HEK293 (cell line): ENCODE data around the gene ZNF423.

Experiments used
- EGR2 ChIP-seq: fragments of 450-650 bp; formaldehyde crosslinking; IDR thresholded peaks from 2 replicates; pipeline ENCODE4 v1.5.1; 2016; ENCODE audit warnings: low read depth, missing biosample characterization, missing genetic modification characterization
- HIC1 ChIP-seq: fragments of 450-650 bp; formaldehyde crosslinking; IDR thresholded peaks from 2 replicates; pipeline ENCODE4 v1.5.1; 2016; ENCODE audit warnings: missing biosample characterization, missing genetic modification characterization
- HOXD13 ChIP-seq: sonication (generic); formaldehyde crosslinking; IDR thresholded peaks from 2 replicates; pipeline ENCODE4 v1.8.0; 2022; ENCODE audit warnings: missing genetic modification reagents, borderline replicate concordance
- KLF8 ChIP-seq: fragments of 450-650 bp; formaldehyde crosslinking; IDR thresholded peaks from 2 replicates; pipeline ENCODE4 v1.5.1; 2016; ENCODE audit warnings: missing biosample characterization, missing genetic modification characterization
- OSR2 ChIP-seq: fragments of 450-650 bp; formaldehyde crosslinking; IDR thresholded peaks from 2 replicates; pipeline ENCODE4 v1.5.1; 2016; ENCODE audit warnings: missing biosample characterization, missing genetic modification characterization
- PRDM10 ChIP-seq: fragments of 450-650 bp; formaldehyde crosslinking; IDR thresholded peaks from 2 replicates; pipeline ENCODE4 v1.5.1; 2016; ENCODE audit warnings: missing biosample characterization, missing genetic modification characterization
- ZEB2 ChIP-seq: fragments of 450-650 bp; formaldehyde crosslinking; IDR thresholded peaks from 2 replicates; pipeline ENCODE4 v1.5.1; 2016; ENCODE audit warnings: missing biosample characterization, missing genetic modification characterization
- ZNF157 ChIP-seq: fragments of 450-650 bp; formaldehyde crosslinking; IDR thresholded peaks from 2 replicates; pipeline ENCODE4 v1.5.1; 2016; ENCODE audit warnings: missing biosample characterization, missing genetic modification characterization
- ZNF23 ChIP-seq: fragments of 450-650 bp; formaldehyde crosslinking; IDR thresholded peaks from 2 replicates; pipeline ENCODE4 v1.5.1; 2016; ENCODE audit warnings: missing biosample characterization, missing genetic modification characterization, borderline replicate concordance
- ZNF24 ChIP-seq: fragments of 450-650 bp; formaldehyde crosslinking; IDR thresholded peaks from 2 replicates; pipeline ENCODE4 v1.5.1; 2016; ENCODE audit warnings: missing biosample characterization, missing genetic modification characterization
- ZNF366 ChIP-seq: fragments of 450-650 bp; formaldehyde crosslinking; conservative IDR thresholded peaks from 2 replicates; pipeline ENCODE4 v1.5.1; 2016; ENCODE audit warnings: missing biosample characterization, missing genetic modification characterization
- ZNF398 ChIP-seq: fragments of 450-650 bp; formaldehyde crosslinking; IDR thresholded peaks from 2 replicates; pipeline ENCODE4 v1.5.1; 2017; ENCODE audit warnings: missing biosample characterization, missing genetic modification characterization
- ZNF639 ChIP-seq: fragments of 450-650 bp; formaldehyde crosslinking; IDR thresholded peaks from 2 replicates; pipeline ENCODE4 v1.5.1; 2016; ENCODE audit warnings: missing biosample characterization, missing genetic modification characterization
- ZNF654 ChIP-seq: fragments of 450-650 bp; formaldehyde crosslinking; IDR thresholded peaks from 2 replicates; pipeline ENCODE4 v1.5.1; 2016; ENCODE audit warnings: low read depth, missing biosample characterization, missing genetic modification characterization
- ZNF692 ChIP-seq: fragments of 450-650 bp; formaldehyde crosslinking; IDR thresholded peaks from 2 replicates; pipeline ENCODE4 v1.5.1; 2016; ENCODE audit warnings: missing biosample characterization, missing genetic modification characterization
- ZNF791 ChIP-seq: fragments of 450-650 bp; formaldehyde crosslinking; IDR thresholded peaks from 2 replicates; pipeline ENCODE4 v1.5.1; 2016; ENCODE audit warnings: missing biosample characterization, missing genetic modification characterization
- ZXDB ChIP-seq: fragments of 450-650 bp; formaldehyde crosslinking; IDR thresholded peaks from 2 replicates; pipeline ENCODE4 v1.5.1; 2016; ENCODE audit warnings: missing biosample characterization, missing genetic modification characterization
- TF ChIP-seq, protein P1 (sequence below): fragments of 450-650 bp; formaldehyde crosslinking; IDR thresholded peaks from 2 replicates; pipeline ENCODE4 v1.5.1; 2016; ENCODE audit warnings: missing biosample characterization, missing genetic modification characterization, borderline replicate concordance
- TF ChIP-seq, protein P2 (sequence below): sonication (generic); formaldehyde crosslinking; IDR thresholded peaks from 2 replicates; pipeline ENCODE4 v1.8.1; 2022; ENCODE audit warnings: mild to moderate bottlenecking, moderate library complexity, missing genetic modification reagents
- TF ChIP-seq, protein P3 (sequence below): fragments of 450-650 bp; formaldehyde crosslinking; IDR thresholded peaks from 2 replicates; pipeline ENCODE4 v1.5.1; 2016; ENCODE audit warnings: missing biosample characterization, missing genetic modification characterization

ZNF423 gene

DNA sequence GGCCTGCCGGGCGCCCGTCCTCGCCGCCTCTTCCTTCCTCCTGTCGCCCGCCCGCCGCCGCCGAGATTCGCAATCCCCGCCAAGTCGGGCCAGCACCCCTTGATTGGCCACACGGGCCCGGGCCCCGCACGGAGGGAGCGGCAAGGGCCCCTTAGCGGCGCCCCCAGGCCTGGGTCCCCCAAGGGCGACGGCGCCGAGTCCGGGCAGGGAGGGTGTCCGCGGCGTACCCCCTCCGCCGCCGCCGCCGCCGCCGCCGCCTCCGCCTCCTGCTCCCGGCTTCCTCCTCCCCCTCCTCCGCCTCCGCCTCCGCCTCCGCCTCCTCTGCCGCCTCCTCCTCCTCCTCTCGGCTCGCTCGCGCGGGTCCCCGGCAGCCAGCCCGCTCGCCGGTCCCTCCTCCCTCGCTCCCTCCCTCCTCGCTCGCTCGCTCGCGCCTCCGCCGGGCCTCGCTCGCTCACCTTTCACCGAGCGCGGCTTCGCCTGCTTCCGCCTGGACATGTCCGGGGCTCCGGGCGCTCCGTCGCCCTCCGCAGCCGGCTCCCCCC, 561 bp downstream of the ZNF423 start (continued):
- TF ChIP-seq ZNF398 (tag by site-specific recombination) (peak; percentile 98), EGR2 (peak; percentile 98), ZNF692 (tag by site-specific recombination) (peak; percentile 66), ZNF23 (tag by site-specific recombination) (no peak), ZNF366 (tag by site-specific recombination) (peak; percentile 72), ZXDB (0 out of 2 replicates have a peak, but pooled peaks have one; percentile 35), HOXD13 (CRISPR knock-in tag) (no peak), ZNF157 (no peak), PRDM10 (tag by site-specific recombination) (0 out of 2 replicates have a peak, but pooled peaks have one; percentile 20), ZNF24 (tag by site-specific recombination) (no peak), HIC1 (no peak), ZNF654 (tag by site-specific recombination) (no peak), OSR2 (tag by site-specific recombination) (0 out of 2 replicates have a peak, but pooled peaks have one; percentile 8), ZNF639 (tag by site-specific recombination) (no peak), ZNF791 (tag by site-specific recombination) (no peak), ZEB2 (tag by site-specific recombination) (no peak), KLF8 (tag by site-specific recombination) (peak; percentile 76; the same call in 1 of the 2 replicates)
- TF ChIP-seq, protein P1, sequence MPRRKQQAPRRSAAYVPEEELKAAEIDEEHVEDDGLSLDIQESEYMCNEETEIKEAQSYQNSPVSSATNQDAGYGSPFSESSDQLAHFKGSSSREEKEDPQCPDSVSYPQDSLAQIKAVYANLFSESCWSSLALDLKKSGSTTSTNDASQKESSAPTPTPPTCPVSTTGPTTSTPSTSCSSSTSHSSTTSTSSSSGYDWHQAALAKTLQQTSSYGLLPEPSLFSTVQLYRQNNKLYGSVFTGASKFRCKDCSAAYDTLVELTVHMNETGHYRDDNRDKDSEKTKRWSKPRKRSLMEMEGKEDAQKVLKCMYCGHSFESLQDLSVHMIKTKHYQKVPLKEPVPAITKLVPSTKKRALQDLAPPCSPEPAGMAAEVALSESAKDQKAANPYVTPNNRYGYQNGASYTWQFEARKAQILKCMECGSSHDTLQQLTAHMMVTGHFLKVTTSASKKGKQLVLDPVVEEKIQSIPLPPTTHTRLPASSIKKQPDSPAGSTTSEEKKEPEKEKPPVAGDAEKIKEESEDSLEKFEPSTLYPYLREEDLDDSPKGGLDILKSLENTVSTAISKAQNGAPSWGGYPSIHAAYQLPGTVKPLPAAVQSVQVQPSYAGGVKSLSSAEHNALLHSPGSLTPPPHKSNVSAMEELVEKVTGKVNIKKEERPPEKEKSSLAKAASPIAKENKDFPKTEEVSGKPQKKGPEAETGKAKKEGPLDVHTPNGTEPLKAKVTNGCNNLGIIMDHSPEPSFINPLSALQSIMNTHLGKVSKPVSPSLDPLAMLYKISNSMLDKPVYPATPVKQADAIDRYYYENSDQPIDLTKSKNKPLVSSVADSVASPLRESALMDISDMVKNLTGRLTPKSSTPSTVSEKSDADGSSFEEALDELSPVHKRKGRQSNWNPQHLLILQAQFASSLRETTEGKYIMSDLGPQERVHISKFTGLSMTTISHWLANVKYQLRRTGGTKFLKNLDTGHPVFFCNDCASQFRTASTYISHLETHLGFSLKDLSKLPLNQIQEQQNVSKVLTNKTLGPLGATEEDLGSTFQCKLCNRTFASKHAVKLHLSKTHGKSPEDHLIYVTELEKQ, result no peak
- TF ChIP-seq, protein P2, sequence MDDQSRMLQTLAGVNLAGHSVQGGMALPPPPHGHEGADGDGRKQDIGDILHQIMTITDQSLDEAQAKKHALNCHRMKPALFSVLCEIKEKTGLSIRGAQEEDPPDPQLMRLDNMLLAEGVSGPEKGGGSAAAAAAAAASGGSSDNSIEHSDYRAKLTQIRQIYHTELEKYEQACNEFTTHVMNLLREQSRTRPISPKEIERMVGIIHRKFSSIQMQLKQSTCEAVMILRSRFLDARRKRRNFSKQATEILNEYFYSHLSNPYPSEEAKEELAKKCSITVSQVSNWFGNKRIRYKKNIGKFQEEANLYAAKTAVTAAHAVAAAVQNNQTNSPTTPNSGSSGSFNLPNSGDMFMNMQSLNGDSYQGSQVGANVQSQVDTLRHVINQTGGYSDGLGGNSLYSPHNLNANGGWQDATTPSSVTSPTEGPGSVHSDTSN, result 0 out of 2 replicates have a peak, but pooled peaks have one; percentile 39
- TF ChIP-seq, protein P3, sequence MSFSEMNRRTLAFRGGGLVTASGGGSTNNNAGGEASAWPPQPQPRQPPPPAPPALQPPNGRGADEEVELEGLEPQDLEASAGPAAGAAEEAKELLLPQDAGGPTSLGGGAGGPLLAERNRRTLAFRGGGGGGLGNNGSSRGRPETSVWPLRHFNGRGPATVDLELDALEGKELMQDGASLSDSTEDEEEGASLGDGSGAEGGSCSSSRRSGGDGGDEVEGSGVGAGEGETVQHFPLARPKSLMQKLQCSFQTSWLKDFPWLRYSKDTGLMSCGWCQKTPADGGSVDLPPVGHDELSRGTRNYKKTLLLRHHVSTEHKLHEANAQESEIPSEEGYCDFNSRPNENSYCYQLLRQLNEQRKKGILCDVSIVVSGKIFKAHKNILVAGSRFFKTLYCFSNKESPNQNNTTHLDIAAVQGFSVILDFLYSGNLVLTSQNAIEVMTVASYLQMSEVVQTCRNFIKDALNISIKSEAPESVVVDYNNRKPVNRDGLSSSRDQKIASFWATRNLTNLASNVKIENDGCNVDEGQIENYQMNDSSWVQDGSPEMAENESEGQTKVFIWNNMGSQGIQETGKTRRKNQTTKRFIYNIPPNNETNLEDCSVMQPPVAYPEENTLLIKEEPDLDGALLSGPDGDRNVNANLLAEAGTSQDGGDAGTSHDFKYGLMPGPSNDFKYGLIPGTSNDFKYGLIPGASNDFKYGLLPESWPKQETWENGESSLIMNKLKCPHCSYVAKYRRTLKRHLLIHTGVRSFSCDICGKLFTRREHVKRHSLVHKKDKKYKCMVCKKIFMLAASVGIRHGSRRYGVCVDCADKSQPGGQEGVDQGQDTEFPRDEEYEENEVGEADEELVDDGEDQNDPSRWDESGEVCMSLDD (tag by site-specific recombination), result 0 out of 2 replicates have a peak, but pooled peaks have one; percentile 27
